SIG-M5 (cell line): ENCODE results near the gene BATF2.
A peak's percentile ranks its signal among the peaks of the same experiment; 100 is the strongest.
"Not testable (repeated sequence)": the region's sequence is repeated elsewhere in the genome, so short reads cannot be mapped to it uniquely, and the experiment has no call there.

ENCODE experiments used
- DNase-seq: peaks from one replicate; lab custom pipeline; 2025; lab: John Stamatoyannopoulos, UW

Gene BATF2

DNA sequence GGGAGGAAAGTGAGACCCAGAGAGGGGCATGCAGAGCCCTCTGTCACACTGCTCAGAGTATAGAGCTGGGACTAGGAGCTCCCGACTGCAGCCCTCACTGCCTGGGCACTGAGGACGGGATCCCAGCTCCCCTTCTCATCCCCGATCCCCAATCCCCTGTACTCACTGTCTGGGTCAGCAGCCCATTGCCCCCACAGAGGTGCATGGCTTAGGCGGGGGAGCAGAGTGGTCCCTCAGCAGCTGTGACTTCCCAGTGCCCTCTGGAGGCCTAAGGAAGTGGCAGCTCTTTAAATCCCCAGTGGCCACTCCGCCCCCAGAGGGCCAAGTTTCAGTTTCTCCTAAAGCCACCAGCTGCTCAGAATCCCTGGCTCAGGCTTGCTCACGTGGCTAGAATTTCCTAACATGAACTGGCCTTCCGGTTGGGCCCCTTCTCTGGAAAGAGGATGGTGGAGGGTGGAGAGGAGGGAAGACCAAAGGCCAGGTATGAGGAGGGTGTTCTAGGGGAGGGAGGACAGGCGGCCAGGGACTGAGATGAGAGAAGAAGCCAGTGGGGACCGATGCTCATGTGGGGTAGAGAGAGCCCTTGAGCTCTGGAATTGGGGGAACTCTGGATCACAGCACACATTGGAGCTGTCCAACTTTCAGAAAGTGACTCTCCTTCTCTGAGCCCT, at the start of gene BATF2:
BATF2 (minus strand) TSS at position 262 of the 671 bp plus-strand sequence; CDS start at position 205, 57 bp downstream.
- no peak for DNase-seq

DNA sequence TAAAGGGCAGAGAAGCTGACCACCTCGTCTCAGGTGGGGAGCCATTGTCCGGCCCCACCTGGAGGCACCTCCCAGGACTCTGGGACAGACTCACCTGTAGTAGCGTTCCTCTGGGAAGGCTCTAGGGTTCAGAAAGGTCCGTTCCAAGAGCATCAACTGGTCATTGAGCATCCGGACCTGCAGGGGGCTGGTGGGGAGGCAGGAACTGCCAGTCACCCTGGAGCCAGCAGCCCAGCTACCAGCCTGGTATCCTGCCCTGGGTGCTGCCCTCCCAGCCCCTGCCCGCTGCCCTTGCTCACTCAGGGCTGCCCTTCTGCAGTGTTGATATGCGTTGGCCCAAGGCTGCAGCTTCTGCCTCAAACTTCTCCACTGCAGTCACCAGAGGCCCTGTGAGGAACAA, 49.0 kb upstream of the BATF2 start:
- no peak for DNase-seq

GRCh38 chr11:65045061-65045460, 48.3 kb upstream of the BATF2 start:
- no peak for DNase-seq

- DNase-seq = no peak
Measured at GRCh38 chr11:65043881-65044501, 47.2 kb upstream of the BATF2 start.

- DNase-seq = no peak
Measured at GRCh38 chr11:65042891-65043290, 46.1 kb upstream of the BATF2 start.

- DNase-seq = peak; percentile 77
Measured at GRCh38 chr11:65040847-65041622, 44.3 kb upstream of the BATF2 start, which contains the start of gene SAC3D1. Gene SAC3D1 (plus strand): TSS chr11:65041210. CDS start chr11:65041293, 83 bp downstream.

GRCh38 chr11:65040520-65040846, 43.7 kb upstream of the BATF2 start:
- no peak for DNase-seq

DNA sequence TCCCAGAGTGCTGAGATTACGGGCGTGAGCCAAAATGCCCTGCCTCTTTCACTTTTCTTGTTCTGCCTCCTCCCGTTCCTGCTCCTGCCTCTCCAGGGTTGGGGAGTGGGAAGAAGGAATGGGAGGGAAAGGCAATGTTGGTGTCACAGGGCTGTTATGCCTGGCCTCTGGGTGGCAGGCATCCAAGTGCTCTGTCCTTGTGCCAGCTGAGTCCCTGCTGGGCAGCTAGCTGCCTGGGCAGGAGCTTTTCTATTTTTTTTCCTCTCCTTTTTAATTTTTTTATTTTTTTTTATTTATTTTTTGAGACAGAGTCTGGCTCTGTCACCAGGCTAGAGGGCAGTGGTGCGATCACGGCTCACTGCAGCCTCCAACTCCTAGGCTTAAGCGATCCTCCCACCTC, 40.2 kb upstream of the BATF2 start:
- no peak for DNase-seq

- no peak for DNase-seq
Measured at GRCh38 chr11:65035579-65035978, 38.8 kb upstream of the BATF2 start.

GRCh38 chr11:65034423-65034822, 37.7 kb upstream of the BATF2 start:
- no peak for DNase-seq

- DNase-seq = no peak
Measured at GRCh38 chr11:65032216-65032615, 35.4 kb upstream of the BATF2 start.

GRCh38 chr11:65027213-65028067, 30.7 kb upstream of the BATF2 start, which contains the start of gene SNX15:
Gene SNX15 (plus strand): TSS chr11:65027439. CDS start chr11:65027538, 99 bp downstream.
- peak; percentile 81 for DNase-seq

DNA sequence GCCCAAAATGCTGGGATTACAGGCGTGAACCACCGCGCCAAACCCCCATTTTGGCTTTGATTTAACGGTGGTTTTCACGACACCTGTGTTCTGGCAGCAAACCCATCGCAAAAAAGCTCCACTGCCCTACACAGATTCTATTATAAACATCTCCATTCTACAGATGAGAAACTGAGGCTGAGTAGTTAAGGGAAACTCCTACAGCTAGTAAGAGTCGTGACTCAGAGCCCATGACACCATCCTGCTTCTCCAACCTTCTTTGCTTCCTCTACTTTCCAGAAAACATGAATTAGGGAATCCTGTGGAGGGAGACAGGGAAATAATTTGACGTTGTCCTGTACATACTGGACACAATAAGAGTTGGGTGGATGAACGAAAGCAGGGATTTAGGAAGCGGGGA, 30.0 kb upstream of the BATF2 start:
- DNase-seq = no peak

DNA sequence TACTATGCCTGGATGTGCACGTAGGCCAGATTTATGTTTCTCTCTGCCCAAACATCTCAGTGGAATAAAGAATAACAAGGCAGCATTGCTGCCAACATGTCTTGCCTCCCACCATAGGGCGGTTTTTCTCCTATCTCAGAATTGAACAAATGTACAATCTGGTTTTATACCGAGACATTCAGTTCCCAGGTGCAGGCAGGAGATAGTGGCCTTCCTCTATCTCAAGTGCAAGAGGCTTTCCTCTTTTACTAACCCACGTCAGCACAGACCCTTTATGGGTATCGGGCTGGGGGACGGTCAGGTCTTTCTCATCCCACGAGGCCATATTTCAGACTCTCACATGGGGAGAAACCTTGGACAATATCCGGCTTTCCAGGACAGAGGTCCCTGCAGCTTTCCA, 26.7 kb upstream of the BATF2 start:
- not testable (repeated sequence) for DNase-seq

DNA sequence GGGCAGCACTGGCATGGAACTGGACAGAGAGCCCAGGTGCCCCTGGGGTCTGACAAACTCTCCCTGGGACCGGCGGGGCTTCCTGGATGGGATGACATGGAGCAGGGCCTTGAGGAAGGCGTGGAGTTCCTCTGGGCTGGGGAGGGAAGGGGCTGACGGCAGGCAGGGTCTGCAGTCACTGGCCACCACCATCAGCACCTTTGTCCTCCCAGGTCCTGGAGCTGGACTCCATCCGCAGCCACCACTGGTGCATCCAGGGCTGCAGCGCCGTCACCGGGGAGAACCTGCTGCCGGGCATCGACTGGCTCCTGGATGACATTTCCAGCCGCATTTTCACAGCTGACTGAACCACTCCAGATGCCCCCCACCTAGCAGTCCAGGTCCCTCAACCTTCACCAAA, 24.7 kb upstream of the BATF2 start:
- no peak for DNase-seq

GRCh38 chr11:65021003-65021402, 24.2 kb upstream of the BATF2 start:
- no peak for DNase-seq

DNA sequence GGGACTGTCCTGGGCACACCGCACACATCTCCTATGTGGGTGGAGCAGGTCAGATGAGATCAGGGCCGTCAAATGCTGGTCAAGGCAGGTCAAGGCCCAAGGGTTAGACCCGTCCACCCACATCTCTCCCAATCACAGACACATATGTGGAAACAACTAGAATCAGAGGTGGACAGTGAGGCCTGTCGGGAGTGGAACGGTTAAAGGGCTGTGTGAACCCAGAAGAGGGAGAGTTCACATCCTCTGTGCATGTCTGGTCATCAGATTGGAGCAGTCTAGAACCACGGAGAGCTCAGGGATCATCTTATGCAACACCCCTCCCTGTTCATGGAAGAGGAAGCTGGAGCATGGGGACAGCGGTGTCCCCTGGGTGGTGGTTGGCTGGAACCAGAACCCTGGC, 23.1 kb upstream of the BATF2 start:
- DNase-seq = no peak

GRCh38 chr11:65017937-65018336, 21.2 kb upstream of the BATF2 start:
- no peak for DNase-seq

DNA sequence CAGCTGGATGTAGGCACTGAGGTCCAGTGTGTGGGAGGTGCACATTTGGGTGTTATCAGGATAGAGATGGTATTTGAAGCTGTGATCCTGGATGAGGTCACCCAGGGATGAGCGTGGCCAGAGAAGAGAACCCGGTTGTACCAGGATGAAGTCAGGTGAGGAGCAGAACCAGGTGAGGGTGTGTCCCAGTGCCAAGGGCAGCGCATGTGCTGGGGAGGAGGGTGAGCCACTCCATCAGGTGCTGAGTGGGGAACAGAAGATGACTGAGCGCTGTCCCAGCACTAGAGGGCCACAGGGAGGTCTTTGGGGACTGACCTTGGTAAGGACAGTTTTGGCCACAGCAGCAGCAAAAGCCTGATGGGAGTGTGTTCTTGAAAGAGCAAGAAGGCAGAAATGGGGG, 19.9 kb upstream of the BATF2 start:
- DNase-seq = no peak

DNA sequence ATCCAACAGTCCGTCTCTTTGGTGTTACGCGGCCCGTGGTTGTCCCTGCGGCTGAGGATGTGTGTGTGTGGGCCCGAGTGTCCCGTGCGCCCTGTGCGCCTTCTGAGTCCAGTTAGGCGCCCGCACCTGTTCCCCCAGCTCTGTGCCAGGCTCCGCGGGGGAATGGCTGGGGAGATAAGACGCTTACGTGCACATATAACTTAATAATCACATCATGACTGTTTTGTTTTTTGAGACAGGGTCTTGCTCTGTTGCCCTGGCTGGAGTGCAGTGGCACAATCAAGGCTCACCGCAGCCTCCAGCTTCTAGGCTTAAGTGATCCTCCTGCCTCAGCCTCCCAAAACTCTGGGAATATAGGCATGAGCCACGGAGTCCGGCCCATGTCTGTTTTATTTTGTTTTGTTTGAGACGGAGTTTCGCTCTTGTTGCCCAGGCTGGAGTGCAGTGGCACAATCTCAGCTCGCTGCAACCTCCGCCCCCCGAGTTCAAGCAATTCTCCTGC, 18.0 kb upstream of the BATF2 start:
- no peak for DNase-seq

GRCh38 chr11:65013888-65014725, 17.3 kb upstream of the BATF2 start, which contains the start of gene ARL2:
Gene ARL2 (plus strand): TSS chr11:65014160. CDS start chr11:65014208, 48 bp downstream.
- no peak for DNase-seq
